Ascending aorta (tissue), 2 donors: Measurements from ENCODE around the gene LIPN. TPM values are rescaled to one million over a fixed set of nuclear protein-coding genes. Genes with fewer than 3 reads are reported as not detected.
"Not testable (repeated sequence)": the region's sequence is repeated elsewhere in the genome, so short reads cannot be mapped to it uniquely, and the experiment has no call there.

Experiments used
- DNase-seq, 2 donors: peaks; one replicate each; pipeline ENCODE4 v3.0.0-alpha.2; 2019; ENCODE audit warnings: low spot score in 2 of 2
- H3K27ac ChIP-seq, 2 donors: fragments of 200-600 bp; sonication (generic); one replicate each; pipeline ENCODE4 v1.5.1; 2016 to 2017; ENCODE audit warnings: mild to moderate bottlenecking in 1 of 2
- H3K27me3 ChIP-seq: fragments of 200-600 bp; sonication (generic); one replicate; pipeline ENCODE4 v1.5.1; 2017
- H3K36me3 ChIP-seq, 2 donors: fragments of 200-600 bp; sonication (generic); one replicate each; pipeline ENCODE4 v1.5.1; 2016
- H3K4me1 ChIP-seq, 2 donors: fragments of 200-600 bp; sonication (generic); one replicate each; pipeline ENCODE4 v1.5.1; 2016 to 2017; ENCODE audit warnings: mild to moderate bottlenecking in 1 of 2
- H3K4me3 ChIP-seq, 2 donors: fragments of 200-600 bp; sonication (generic); one replicate each; pipeline ENCODE4 v1.5.1; 2016 to 2017; ENCODE audit warnings: mild to moderate bottlenecking in 1 of 2
- H3K9me3 ChIP-seq, 2 donors: fragments of 200-600 bp; sonication (generic); one replicate each; pipeline ENCODE4 v1.5.1; 2016
- intact Hi-C: fragments of 100-400 bp; cut with DNase I; formaldehyde crosslinking; loops from one replicate; pipeline ENCODE4 v1.15.1; 2023
- total RNA-seq: library from RNA; depleted of rRNA; stranded (reverse); fragments of >200 nt; gene quantifications from one replicate; pipeline ENCODE4 v1.1.0, GENCODE V29; 2016
- TF ChIP-seq, protein P1 (sequence below), 3 experiments: fragments of 200-600 bp in 2 of 3; fragments of 450-650 bp in 1 of 3; sonication (generic) in 2 of 3; IDR thresholded peaks; one replicate each; pipeline ENCODE4 v1.5.1; 2016 to 2019; ENCODE audit warnings: antibody characterized with exemption in 3 of 3, mild to moderate bottlenecking in 1 of 3, moderate library complexity in 1 of 3

Gene LIPN
- total RNA-seq, 1 donor from 2014 or later: not detected

DNA sequence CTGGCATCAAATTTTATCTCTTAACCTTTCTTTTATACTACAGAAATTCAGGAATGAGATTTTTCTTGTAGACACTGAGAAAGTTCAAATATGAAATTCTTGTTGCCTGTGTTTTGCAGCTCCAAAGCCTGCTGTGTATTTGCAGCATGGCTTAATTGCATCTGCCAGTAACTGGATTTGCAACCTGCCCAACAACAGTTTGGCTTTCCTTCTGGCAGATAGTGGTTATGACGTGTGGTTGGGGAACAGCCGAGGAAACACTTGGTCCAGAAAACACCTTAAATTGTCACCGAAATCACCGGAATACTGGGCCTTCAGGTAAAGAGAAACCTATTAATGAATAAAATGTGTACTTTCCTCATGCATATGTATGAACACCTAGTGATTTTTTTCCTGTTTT is 29.0 kb upstream of the LIPN start:
- no peak for DNase-seq
- H3K27me3 ChIP-seq: no peaks in the 10 kb centered on the region
- no peak overlapping the region for H3K4me3 ChIP-seq
- intact Hi-C loops: no loop called here
- H3K4me1 ChIP-seq: no peaks in the 10 kb centered on the region
- TF ChIP-seq, protein P1, sequence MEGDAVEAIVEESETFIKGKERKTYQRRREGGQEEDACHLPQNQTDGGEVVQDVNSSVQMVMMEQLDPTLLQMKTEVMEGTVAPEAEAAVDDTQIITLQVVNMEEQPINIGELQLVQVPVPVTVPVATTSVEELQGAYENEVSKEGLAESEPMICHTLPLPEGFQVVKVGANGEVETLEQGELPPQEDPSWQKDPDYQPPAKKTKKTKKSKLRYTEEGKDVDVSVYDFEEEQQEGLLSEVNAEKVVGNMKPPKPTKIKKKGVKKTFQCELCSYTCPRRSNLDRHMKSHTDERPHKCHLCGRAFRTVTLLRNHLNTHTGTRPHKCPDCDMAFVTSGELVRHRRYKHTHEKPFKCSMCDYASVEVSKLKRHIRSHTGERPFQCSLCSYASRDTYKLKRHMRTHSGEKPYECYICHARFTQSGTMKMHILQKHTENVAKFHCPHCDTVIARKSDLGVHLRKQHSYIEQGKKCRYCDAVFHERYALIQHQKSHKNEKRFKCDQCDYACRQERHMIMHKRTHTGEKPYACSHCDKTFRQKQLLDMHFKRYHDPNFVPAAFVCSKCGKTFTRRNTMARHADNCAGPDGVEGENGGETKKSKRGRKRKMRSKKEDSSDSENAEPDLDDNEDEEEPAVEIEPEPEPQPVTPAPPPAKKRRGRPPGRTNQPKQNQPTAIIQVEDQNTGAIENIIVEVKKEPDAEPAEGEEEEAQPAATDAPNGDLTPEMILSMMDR (IDR thresholded peaks at IDR 0.05): no peak
- H3K36me3 ChIP-seq: no peaks in the 10 kb centered on the region
- no peaks in the 10 kb centered on the region for H3K9me3 ChIP-seq
- no peak overlapping the region for H3K27ac ChIP-seq

DNA sequence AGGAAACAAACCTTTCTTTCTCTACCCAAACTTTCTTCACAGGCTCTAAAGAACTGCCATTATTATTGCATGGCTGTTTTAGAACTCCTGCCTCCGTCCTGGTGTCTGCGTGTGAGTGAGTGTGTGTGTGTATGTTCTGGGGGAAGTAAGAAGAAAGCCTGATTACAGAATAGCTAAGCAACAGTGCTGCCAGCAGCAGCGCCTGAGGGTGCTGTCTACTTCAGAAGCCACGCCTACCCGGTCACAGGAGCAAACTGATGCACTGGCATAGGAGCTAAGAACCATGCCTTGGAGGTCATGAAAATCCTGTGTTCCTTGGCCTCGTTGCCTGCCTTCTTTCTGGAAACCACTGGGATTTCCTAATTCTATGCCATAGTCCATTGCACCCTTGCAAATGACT is 28.5 kb upstream of the LIPN start:
- DNase-seq: no peak

DNA sequence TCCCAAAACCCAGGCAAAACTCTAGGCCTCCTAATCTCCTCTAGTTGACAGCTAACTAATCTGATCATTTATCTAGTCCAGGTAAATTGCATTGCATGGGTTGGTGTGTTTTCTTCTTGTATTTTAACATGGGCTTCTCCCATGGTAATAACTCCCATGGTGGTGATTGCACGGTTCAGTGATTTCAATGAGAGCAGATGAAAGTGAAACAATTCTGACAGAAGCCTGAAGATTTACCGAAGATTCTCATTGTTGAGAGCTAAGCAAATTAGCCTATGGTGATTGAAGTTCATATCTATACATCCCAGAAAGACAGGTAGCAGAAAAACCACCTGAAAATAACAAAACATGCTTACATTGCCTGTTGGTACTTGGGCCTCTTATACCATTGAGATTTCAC is 26.6 kb upstream of the LIPN start:
- no peaks in the 10 kb centered on the region for H3K36me3 ChIP-seq
- TF ChIP-seq, protein P1 (IDR thresholded peaks at IDR 0.05): no peak
- H3K4me1 ChIP-seq: no peaks in the 10 kb centered on the region
- H3K27me3 ChIP-seq: no peaks in the 10 kb centered on the region
- H3K9me3 ChIP-seq: no peaks in the 10 kb centered on the region
- no peak overlapping the region for H3K4me3 ChIP-seq
- no peak for DNase-seq
- H3K27ac ChIP-seq: no peak overlapping the region
- intact Hi-C loops: no loop called here

More for the DNA sequence above, 28.5 kb upstream of the LIPN start:
- TF ChIP-seq, protein P1 (IDR thresholded peaks at IDR 0.05): no peak
- no peak overlapping the region for H3K4me3 ChIP-seq
- no peaks in the 10 kb centered on the region for H3K4me1 ChIP-seq
- no peak overlapping the region for H3K27ac ChIP-seq
- no peaks in the 10 kb centered on the region for H3K27me3 ChIP-seq
- H3K36me3 ChIP-seq: no peaks in the 10 kb centered on the region
- intact Hi-C loops: no loop called here
- no peaks in the 10 kb centered on the region for H3K9me3 ChIP-seq

DNA sequence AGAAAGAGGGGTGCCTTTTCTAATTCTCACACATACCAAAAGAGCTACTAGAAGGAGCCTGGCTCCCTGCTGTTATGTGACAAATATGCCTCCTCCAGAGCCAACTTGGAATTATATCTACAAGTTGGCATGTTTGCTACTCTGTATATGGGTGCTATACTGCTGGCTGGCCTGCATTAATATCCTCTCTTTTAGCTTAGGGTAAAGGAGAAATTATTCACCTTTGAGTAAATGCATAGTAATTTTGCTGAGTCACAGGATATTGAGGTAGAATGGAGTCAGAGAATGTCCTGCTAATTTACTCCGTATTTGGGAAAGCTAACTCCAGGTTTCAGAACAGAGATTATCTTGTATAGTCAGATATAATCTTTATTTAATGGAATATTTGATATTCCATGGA is 24.2 kb upstream of the LIPN start:
- intact Hi-C loops: no loop called here
- H3K9me3 ChIP-seq: no peaks in the 10 kb centered on the region
- H3K27ac ChIP-seq: no peak overlapping the region
- no peaks in the 10 kb centered on the region for H3K36me3 ChIP-seq
- TF ChIP-seq, protein P1 (IDR thresholded peaks at IDR 0.05): no peak
- no peaks in the 10 kb centered on the region for H3K27me3 ChIP-seq
- DNase-seq: no peak
- no peaks in the 10 kb centered on the region for H3K4me1 ChIP-seq
- H3K4me3 ChIP-seq: no peak overlapping the region

DNA sequence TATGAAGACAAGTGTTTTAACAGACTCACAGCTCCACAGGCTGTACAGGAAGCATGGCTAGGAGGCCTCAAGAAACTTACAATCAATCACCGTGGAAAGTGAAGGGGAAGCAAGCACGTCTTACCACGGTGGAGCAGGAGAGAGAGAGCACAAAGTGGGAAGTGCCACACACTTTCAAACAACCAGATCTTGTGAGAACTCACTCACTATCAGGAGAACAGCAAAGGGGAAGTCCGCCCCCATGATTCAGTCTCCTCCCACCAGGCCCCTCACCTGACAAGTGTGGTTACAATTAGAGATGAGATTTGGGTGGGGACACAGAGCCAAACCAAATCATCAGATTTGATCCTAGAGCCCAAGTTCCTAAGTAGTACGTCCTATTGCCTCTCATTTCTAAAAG is 17.9 kb upstream of the LIPN start:
- H3K36me3 ChIP-seq, H3K9me3 ChIP-seq, H3K27me3 ChIP-seq, H3K4me1 ChIP-seq, H3K27ac ChIP-seq, H3K4me3 ChIP-seq, intact Hi-C loops, DNase-seq: not testable (repeated sequence)

DNA sequence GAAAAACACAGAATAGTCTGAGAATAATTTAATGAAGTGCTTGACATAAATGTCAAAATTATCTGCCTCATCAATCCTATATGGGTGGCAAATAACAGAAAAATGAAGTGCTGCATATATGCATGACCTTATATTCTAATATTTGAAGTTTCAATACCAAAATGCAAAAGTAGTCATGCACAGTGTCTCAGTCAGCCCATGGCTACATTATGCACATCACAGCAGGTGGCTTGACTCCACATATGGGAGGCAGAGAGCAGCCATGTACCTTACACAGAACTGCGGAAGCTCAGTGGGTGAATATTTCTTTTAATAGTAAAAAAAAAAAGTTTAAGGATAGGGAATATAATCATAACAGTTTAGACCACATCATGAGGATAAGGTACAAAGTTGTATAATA is 17.4 kb upstream of the LIPN start:
- Histone ChIP-seq H3K27ac (no peak overlapping the region), H3K27me3 (no peaks in the 10 kb centered on the region), H3K9me3 (no peaks in the 10 kb centered on the region), H3K36me3 (no peaks in the 10 kb centered on the region), H3K4me3 (no peak overlapping the region), H3K4me1 (no peaks in the 10 kb centered on the region)
- TF ChIP-seq, protein P1 (IDR thresholded peaks at IDR 0.05): no peak
- intact Hi-C loops: no loop called here
- DNase-seq: no peak
